ENCODE measurements around the gene SLC26A6.

Gene SLC26A6

DNA sequence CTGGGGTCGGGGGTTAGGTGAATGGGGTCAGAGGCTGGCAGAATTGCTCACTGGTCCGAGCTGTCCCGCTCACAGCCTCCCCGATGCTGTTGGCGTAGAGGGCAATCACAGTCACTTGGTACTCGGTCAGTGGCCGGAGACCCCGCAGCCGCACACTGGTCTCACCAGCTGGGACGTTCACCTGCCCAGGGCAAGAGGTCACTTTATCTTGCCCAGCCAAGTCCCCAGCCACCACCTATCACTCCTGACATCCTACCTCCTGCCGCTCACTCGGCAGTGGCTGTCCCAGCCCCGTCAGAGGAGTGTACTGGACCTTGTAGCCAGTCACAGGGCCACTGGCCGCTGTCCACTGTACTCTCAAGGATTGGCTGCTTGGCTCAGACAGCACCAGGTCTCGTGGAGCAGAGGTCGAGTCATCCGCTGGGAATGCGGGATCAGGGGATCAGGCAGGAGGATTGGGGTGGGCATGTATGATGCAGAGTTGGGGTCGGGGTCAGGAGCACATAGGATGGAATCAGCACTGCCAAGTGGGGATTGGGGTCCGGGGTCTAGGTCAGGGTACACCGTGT lies 42.7 kb downstream of the SLC26A6 start:
- no peak overlapping the region for H3K18ac ChIP-seq (ENCODE audit: low read length)
- H2BK120ac ChIP-seq (ENCODE audit: insufficient read depth, low read length, poor library complexity): no peak overlapping the region
- H3K79me1 ChIP-seq (ENCODE audit: low read length): peaks cover 28% of the 10 kb centered on the region
- no peak overlapping the region for H3K27ac ChIP-seq (ENCODE audit: low read depth, low read length)
- H3K27me3 ChIP-seq (ENCODE audit: insufficient read depth, low read length): no peaks in the 10 kb centered on the region
- no peak overlapping the region for H4K91ac ChIP-seq (ENCODE audit: low read depth, low read length)
- peak overlapping the region; percentile 5 for H3K4me3 ChIP-seq (ENCODE audit: low read depth, low read length)
- no peak overlapping the region for H3K14ac ChIP-seq (ENCODE audit: low read length)
- H2AFZ ChIP-seq (ENCODE audit: insufficient read depth, low read length, poor library complexity): no peak overlapping the region
- no peak overlapping the region for H3K9ac ChIP-seq (ENCODE audit: low read length)
- H3K4ac ChIP-seq (ENCODE audit: low read depth, low read length): no peak overlapping the region
- no peak overlapping the region for H4K12ac ChIP-seq (ENCODE audit: low read depth, low read length)
- no peak for DNase-seq
- H2BK12ac ChIP-seq (ENCODE audit: low read length): no peak overlapping the region
- H2BK5ac ChIP-seq (ENCODE audit: low read depth, low read length, poor library complexity): no peak overlapping the region
- peaks cover 33 to 42% of the 10 kb centered on the region in 2 experiments for H3K36me3 ChIP-seq (ENCODE audit: control insufficient read depth in 1 of 2, insufficient read depth in 2 of 2, low read length in 2 of 2)
- H3K79me2 ChIP-seq (ENCODE audit: control insufficient read depth, insufficient read depth, low read length, poor library complexity): peaks cover 9% of the 10 kb centered on the region
- H4K8ac ChIP-seq (ENCODE audit: low read depth, low read length): no peak overlapping the region
- H3K4me2 ChIP-seq (ENCODE audit: low read length): no peak overlapping the region
- H3K9me3 ChIP-seq (ENCODE audit: insufficient read depth, low read depth, low read length): peaks cover 4% of the 10 kb centered on the region
- no peak overlapping the region for H3K23ac ChIP-seq (ENCODE audit: low read length)
- H2AK5ac ChIP-seq (ENCODE audit: low read length): no peak overlapping the region
- H3K4me1 ChIP-seq (ENCODE audit: control insufficient read depth in 1 of 2, insufficient read depth in 2 of 2, low read length in 2 of 2): peaks cover 34 to 35% of the 10 kb centered on the region in 2 experiments
- no CpG with 5 or more reads among the region's 21 CpGs for WGBS (ENCODE audit: extremely low coverage, insufficient coverage, insufficient read length)

DNA sequence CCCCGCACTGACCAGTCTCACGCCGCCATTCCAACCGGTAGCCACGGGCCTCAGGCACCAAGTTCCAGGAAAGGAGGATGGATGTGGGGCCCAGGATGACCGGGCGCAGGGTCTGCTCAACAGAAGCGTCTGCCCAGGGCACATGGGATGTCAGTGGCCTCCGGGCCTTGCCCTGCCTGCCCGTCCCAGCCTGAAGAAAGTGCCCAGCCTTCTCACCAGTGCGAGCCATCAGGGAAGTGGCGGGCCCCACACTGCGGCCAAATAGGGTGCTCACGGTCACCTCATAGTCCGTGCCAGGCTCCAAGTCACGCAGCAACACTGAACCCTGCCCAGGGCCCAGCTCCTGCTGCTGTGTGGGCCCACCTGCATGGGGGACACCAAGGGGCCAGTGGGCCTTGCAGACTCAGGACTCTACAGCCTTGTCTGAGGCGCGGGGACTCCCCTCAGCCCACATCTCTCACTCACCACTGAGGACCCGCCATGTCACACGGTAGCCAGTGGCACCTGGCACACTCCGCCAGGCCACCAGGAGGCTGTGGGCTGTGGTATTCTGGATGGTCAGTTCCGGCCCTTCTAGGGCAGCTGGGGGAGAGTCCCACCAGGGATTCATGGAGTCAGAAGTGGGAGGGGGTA lies 43.3 kb downstream of the SLC26A6 start:
- H4K8ac ChIP-seq (ENCODE audit: low read depth, low read length): no peak overlapping the region
- H4K12ac ChIP-seq (ENCODE audit: low read depth, low read length): no peak overlapping the region
- H2BK5ac ChIP-seq (ENCODE audit: low read depth, low read length, poor library complexity): no peak overlapping the region
- no peak overlapping the region for H3K27ac ChIP-seq (ENCODE audit: low read depth, low read length)
- H3K36me3 ChIP-seq (ENCODE audit: control insufficient read depth in 1 of 2, insufficient read depth in 2 of 2, low read length in 2 of 2): peaks cover 33 to 42% of the 10 kb centered on the region in 2 experiments
- H3K23ac ChIP-seq (ENCODE audit: low read length): no peak overlapping the region
- H3K4ac ChIP-seq (ENCODE audit: low read depth, low read length): no peak overlapping the region
- H3K9ac ChIP-seq (ENCODE audit: low read length): no peak overlapping the region
- peaks cover 28 to 29% of the 10 kb centered on the region in 2 experiments for H3K4me1 ChIP-seq (ENCODE audit: control insufficient read depth in 1 of 2, insufficient read depth in 2 of 2, low read length in 2 of 2)
- H4K91ac ChIP-seq (ENCODE audit: low read depth, low read length): no peak overlapping the region
- H2AK5ac ChIP-seq (ENCODE audit: low read length): no peak overlapping the region
- no peak overlapping the region for H2BK12ac ChIP-seq (ENCODE audit: low read length)
- H3K9me3 ChIP-seq (ENCODE audit: insufficient read depth, low read depth, low read length): peaks cover 4% of the 10 kb centered on the region
- H2AFZ ChIP-seq (ENCODE audit: insufficient read depth, low read length, poor library complexity): no peak overlapping the region
- no CpG with 5 or more reads among the region's 22 CpGs for WGBS (ENCODE audit: extremely low coverage, insufficient coverage, insufficient read length)
- DNase-seq: peak in 1 of 2 donors; percentile 2
- H3K79me1 ChIP-seq (ENCODE audit: low read length): peaks cover 22% of the 10 kb centered on the region
- H3K27me3 ChIP-seq (ENCODE audit: insufficient read depth, low read length): no peaks in the 10 kb centered on the region
- H3K79me2 ChIP-seq (ENCODE audit: control insufficient read depth, insufficient read depth, low read length, poor library complexity): peaks cover 5% of the 10 kb centered on the region
- no peak overlapping the region for H3K4me3 ChIP-seq (ENCODE audit: low read depth, low read length)
- no peak overlapping the region for H3K4me2 ChIP-seq (ENCODE audit: low read length)
- no peak overlapping the region for H3K14ac ChIP-seq (ENCODE audit: low read length)
- H2BK120ac ChIP-seq (ENCODE audit: insufficient read depth, low read length, poor library complexity): no peak overlapping the region
- no peak overlapping the region for H3K18ac ChIP-seq (ENCODE audit: low read length)

DNA sequence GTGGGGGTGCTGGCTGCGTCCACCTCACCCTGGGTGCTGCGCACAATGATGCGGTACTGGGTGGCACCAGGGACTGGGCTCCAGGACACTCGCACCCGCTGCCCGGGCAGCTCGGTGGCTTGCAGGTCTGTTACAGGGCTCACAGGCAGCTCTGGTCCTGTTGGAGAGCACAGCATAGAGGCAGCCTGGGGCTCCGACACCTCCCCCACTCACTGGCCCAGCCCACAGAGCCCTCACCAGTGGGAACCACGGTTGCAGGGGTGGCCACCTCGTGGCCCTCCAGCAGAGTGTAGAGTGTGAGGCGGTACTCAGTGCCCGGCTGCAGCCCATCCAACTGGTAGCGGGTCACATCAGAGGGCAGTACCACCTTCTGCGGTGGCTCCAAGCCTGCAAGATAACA lies 43.8 kb downstream of the SLC26A6 start:
- peaks cover 4% of the 10 kb centered on the region for H3K9me3 ChIP-seq (ENCODE audit: insufficient read depth, low read depth, low read length)
- H3K23ac ChIP-seq (ENCODE audit: low read length): no peak overlapping the region
- no peak overlapping the region for H4K12ac ChIP-seq (ENCODE audit: low read depth, low read length)
- no CpG with 5 or more reads among the region's 14 CpGs for WGBS (ENCODE audit: extremely low coverage, insufficient coverage, insufficient read length)
- no peak overlapping the region for H3K4ac ChIP-seq (ENCODE audit: low read depth, low read length)
- no peak overlapping the region for H3K27ac ChIP-seq (ENCODE audit: low read depth, low read length)
- H3K27me3 ChIP-seq (ENCODE audit: insufficient read depth, low read length): no peaks in the 10 kb centered on the region
- H3K4me1 ChIP-seq (ENCODE audit: control insufficient read depth in 1 of 2, insufficient read depth in 2 of 2, low read length in 2 of 2): peaks cover 22 to 23% of the 10 kb centered on the region in 2 experiments
- peaks cover 17% of the 10 kb centered on the region for H3K79me1 ChIP-seq (ENCODE audit: low read length)
- H2AFZ ChIP-seq (ENCODE audit: insufficient read depth, low read length, poor library complexity): no peak overlapping the region
- no peak overlapping the region for H3K14ac ChIP-seq (ENCODE audit: low read length)
- H3K4me3 ChIP-seq (ENCODE audit: low read depth, low read length): no peak overlapping the region
- H4K8ac ChIP-seq (ENCODE audit: low read depth, low read length): no peak overlapping the region
- H2BK12ac ChIP-seq (ENCODE audit: low read length): no peak overlapping the region
- peaks cover 34 to 44% of the 10 kb centered on the region in 2 experiments for H3K36me3 ChIP-seq (ENCODE audit: control insufficient read depth in 1 of 2, insufficient read depth in 2 of 2, low read length in 2 of 2)
- H2BK5ac ChIP-seq (ENCODE audit: low read depth, low read length, poor library complexity): no peak overlapping the region
- no peak for DNase-seq
- H4K91ac ChIP-seq (ENCODE audit: low read depth, low read length): no peak overlapping the region
- H2BK120ac ChIP-seq (ENCODE audit: insufficient read depth, low read length, poor library complexity): no peak overlapping the region
- H3K18ac ChIP-seq (ENCODE audit: low read length): no peak overlapping the region
- H2AK5ac ChIP-seq (ENCODE audit: low read length): no peak overlapping the region
- H3K79me2 ChIP-seq (ENCODE audit: control insufficient read depth, insufficient read depth, low read length, poor library complexity): peaks cover under 1% of the 10 kb centered on the region
- no peak overlapping the region for H3K4me2 ChIP-seq (ENCODE audit: low read length)
- H3K9ac ChIP-seq (ENCODE audit: low read length): no peak overlapping the region

DNA sequence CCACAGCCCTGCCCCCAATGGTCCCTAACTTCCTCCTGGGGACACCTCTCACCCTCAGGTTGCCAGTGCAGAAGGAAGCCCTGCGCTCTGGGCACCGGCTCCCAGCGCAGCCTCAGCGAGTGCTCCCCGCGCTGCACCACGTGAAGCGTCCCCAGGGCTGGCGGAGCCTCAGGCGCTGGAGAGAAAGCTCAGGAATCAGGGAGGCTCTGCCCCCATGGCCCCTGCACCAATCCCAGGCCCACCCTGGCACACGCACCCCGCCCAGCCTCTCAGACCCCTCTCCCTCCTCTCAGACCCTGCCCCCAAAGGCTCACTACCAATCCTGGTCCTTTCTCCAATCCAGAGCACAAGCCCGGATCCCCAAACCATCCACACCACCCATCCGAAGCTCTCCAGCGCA lies 47.0 kb downstream of the SLC26A6 start:
- Histone ChIP-seq H3K27ac (ENCODE audit: low read depth, low read length) (no peak overlapping the region), H2AK5ac (ENCODE audit: low read length) (no peak overlapping the region), H2BK12ac (ENCODE audit: low read length) (no peak overlapping the region), H4K12ac (ENCODE audit: low read depth, low read length) (no peak overlapping the region), H4K91ac (ENCODE audit: low read depth, low read length) (no peak overlapping the region), H2BK120ac (ENCODE audit: insufficient read depth, low read length, poor library complexity) (no peak overlapping the region), H3K79me1 (ENCODE audit: low read length) (no peaks in the 10 kb centered on the region), H3K4me3 (ENCODE audit: low read depth, low read length) (no peak overlapping the region), H3K4me2 (ENCODE audit: low read length) (no peak overlapping the region), H3K4ac (ENCODE audit: low read depth, low read length) (no peak overlapping the region), H3K9me3 (ENCODE audit: insufficient read depth, low read depth, low read length) (peaks cover 4% of the 10 kb centered on the region), H2BK5ac (ENCODE audit: low read depth, low read length, poor library complexity) (no peak overlapping the region), H3K9ac (ENCODE audit: low read length) (no peak overlapping the region), H3K36me3 (ENCODE audit: control insufficient read depth in 1 of 2, insufficient read depth in 2 of 2, low read length in 2 of 2) (peaks cover 63 to 73% of the 10 kb centered on the region in 2 experiments), H3K79me2 (ENCODE audit: control insufficient read depth, insufficient read depth, low read length, poor library complexity) (no peaks in the 10 kb centered on the region), H3K23ac (ENCODE audit: low read length) (no peak overlapping the region), H2AFZ (ENCODE audit: insufficient read depth, low read length, poor library complexity) (no peak overlapping the region), H3K4me1 (ENCODE audit: control insufficient read depth in 1 of 2, insufficient read depth in 2 of 2, low read length in 2 of 2) (peaks cover 0 to 3% of the 10 kb centered on the region in 2 experiments), H4K8ac (ENCODE audit: low read depth, low read length) (no peak overlapping the region), H3K18ac (ENCODE audit: low read length) (no peak overlapping the region), H3K14ac (ENCODE audit: low read length) (no peak overlapping the region), H3K27me3 (ENCODE audit: insufficient read depth, low read length) (no peaks in the 10 kb centered on the region)
- no peak for DNase-seq
- no CpG with 5 or more reads among the region's 15 CpGs for WGBS (ENCODE audit: extremely low coverage, insufficient coverage, insufficient read length)
